OCI-LY7 (cell line): ENCODE data around the gene ZBP1. TPM values are rescaled to one million over a fixed set of nuclear protein-coding genes. Genes with fewer than 3 reads are reported as not detected.

Source experiments
- BruUV-seq: library from RNA; stranded (reverse); fragments of 400-500 nt; replicated peaks from 2 replicates; lab custom pipeline; 2021; lab: Mats Ljungman, UMichigan
- CTCF ChIA-PET: fragments of 300-600 bp; sonication (Branson Sonifier 250); formaldehyde crosslinking; loops from one replicate; lab custom pipeline; 2022; ENCODE audit warnings: antibody characterized with exemption; ENCODE audit not compliant: unreplicated experiment; lab: Charles Lee
- POLR2A ChIA-PET: fragments of 300-600 bp; sonication (Branson Sonifier 250); formaldehyde crosslinking; loops from one replicate; lab custom pipeline; 2022; ENCODE audit warnings: antibody characterized with exemption; lab: Charles Lee
- DNase-seq: peaks from one replicate; pipeline ENCODE4 v3.0.0-alpha.2; 2015; ENCODE audit warnings: low spot score
- H2AFZ ChIP-seq: fragments of 200-600 bp; sonication (generic), shearing (Covaris generic); 2 replicates; pipeline ENCODE4 v1.6.1; 2014; ENCODE audit warnings: mild to moderate bottlenecking, antibody characterized with exemption, low read length, moderate library complexity
- H3K27ac ChIP-seq: fragments of 200-600 bp; sonication (generic); 2 replicates; pipeline ENCODE4 v1.5.1; 2014; ENCODE audit warnings: mixed run types, low read depth, mild to moderate bottlenecking, moderate library complexity, low read length, inconsistent platforms; ENCODE audit not compliant: poor library complexity, severe bottlenecking
- H3K36me3 ChIP-seq: fragments of 200-600 bp; sonication (generic); 2 replicates; pipeline ENCODE4 v1.6.1; 2014; ENCODE audit warnings: mild to moderate bottlenecking, antibody characterized with exemption, low read length, moderate library complexity, mixed read lengths; ENCODE audit not compliant: insufficient read depth
- H3K4me1 ChIP-seq: fragments of 200-600 bp; sonication (generic); 2 replicates; pipeline ENCODE4 v1.5.1; 2014; ENCODE audit warnings: mild to moderate bottlenecking, low read length; ENCODE audit not compliant: insufficient read depth, poor library complexity, severe bottlenecking
- H3K4me2 ChIP-seq: fragments of 200-600 bp; sonication (generic); 2 replicates; pipeline ENCODE4 v1.6.1; 2014; ENCODE audit warnings: mild to moderate bottlenecking, low read length
- H3K4me3 ChIP-seq: fragments of 200-600 bp; sonication (generic); 2 replicates; pipeline ENCODE4 v1.5.1; 2014; ENCODE audit warnings: mild to moderate bottlenecking, low read depth, low read length; ENCODE audit not compliant: poor library complexity, severe bottlenecking
- H3K79me2 ChIP-seq: fragments of 200-600 bp; sonication (generic); 2 replicates; pipeline ENCODE4 v1.6.1; 2016; ENCODE audit warnings: low read depth, mild to moderate bottlenecking, low read length, moderate library complexity, mixed read lengths; ENCODE audit not compliant: insufficient read depth
- H3K9me2 ChIP-seq: fragments of 200-600 bp; sonication (generic); 2 replicates; pipeline ENCODE4 v1.6.1; 2016; ENCODE audit warnings: mild to moderate bottlenecking, low read length, mixed read lengths; ENCODE audit not compliant: insufficient read depth
- H3K9me3 ChIP-seq: fragments of 200-600 bp; sonication (generic); 2 replicates; pipeline ENCODE4 v1.6.1; 2014; ENCODE audit warnings: mild to moderate bottlenecking, mixed run types, low read length, mixed read lengths
- H4K20me1 ChIP-seq: fragments of 200-600 bp; sonication (generic); 2 replicates; pipeline ENCODE4 v1.6.1; 2014; ENCODE audit warnings: mild to moderate bottlenecking, antibody characterized with exemption, low read length, moderate library complexity, mixed read lengths; ENCODE audit not compliant: insufficient read depth
- EZH2phosphoT487 ChIP-seq: fragments of 200-600 bp; sonication (generic); IDR thresholded peaks from 2 replicates; pipeline ENCODE4 v1.6.1; 2018; ENCODE audit warnings: low read depth, borderline replicate concordance, mild to moderate bottlenecking, mixed run types, antibody characterized with exemption, low read length, moderate library complexity, mixed read lengths
- intact Hi-C: fragments of 100-400 bp; cut with micrococcal nuclease; formaldehyde crosslinking; loops from one replicate; pipeline ENCODE4 v1.10.0; 2022; ENCODE audit not compliant: unreplicated experiment
- total RNA-seq, 2 experiments: library from RNA; depleted of rRNA in 1 of 2; stranded (reverse); fragments of >200 nt in 1 of 2; shearing (Covaris generic) in 1 of 2; gene quantifications; 2 replicates each; pipeline ENCODE4 v1.2.3, GENCODE V29; 2014 to 2022
- TF ChIP-seq, protein P1 (sequence below): fragments of 200-600 bp; sonication (generic); conservative IDR thresholded peaks from 2 replicates; pipeline ENCODE4 v1.5.1; 2014; ENCODE audit warnings: mild to moderate bottlenecking, antibody characterized with exemption, low read length, moderate library complexity, mixed read lengths

ZBP1 gene
- total RNA-seq, 2 experiments from 2014 or later = 1.5 to 3.7 TPM

- Histone ChIP-seq H3K27ac (no peak overlapping the region), H3K4me3 (no peak overlapping the region), H4K20me1 (no peaks in the 10 kb centered on the region), H3K79me2 (no peaks in the 10 kb centered on the region), H3K4me1 (peaks cover 14% of the 10 kb centered on the region), H3K9me2 (no peaks in the 10 kb centered on the region), H2AFZ (no peak overlapping the region), H3K9me3 (no peaks in the 10 kb centered on the region), H3K36me3 (peaks cover 4% of the 10 kb centered on the region; the same call in 1 of the 2 replicates), H3K4me2 (no peak overlapping the region)
- no TSS peak for BruUV-seq
- no peak for TF ChIP-seq EZH2phosphoT487
- TF ChIP-seq, protein P1, sequence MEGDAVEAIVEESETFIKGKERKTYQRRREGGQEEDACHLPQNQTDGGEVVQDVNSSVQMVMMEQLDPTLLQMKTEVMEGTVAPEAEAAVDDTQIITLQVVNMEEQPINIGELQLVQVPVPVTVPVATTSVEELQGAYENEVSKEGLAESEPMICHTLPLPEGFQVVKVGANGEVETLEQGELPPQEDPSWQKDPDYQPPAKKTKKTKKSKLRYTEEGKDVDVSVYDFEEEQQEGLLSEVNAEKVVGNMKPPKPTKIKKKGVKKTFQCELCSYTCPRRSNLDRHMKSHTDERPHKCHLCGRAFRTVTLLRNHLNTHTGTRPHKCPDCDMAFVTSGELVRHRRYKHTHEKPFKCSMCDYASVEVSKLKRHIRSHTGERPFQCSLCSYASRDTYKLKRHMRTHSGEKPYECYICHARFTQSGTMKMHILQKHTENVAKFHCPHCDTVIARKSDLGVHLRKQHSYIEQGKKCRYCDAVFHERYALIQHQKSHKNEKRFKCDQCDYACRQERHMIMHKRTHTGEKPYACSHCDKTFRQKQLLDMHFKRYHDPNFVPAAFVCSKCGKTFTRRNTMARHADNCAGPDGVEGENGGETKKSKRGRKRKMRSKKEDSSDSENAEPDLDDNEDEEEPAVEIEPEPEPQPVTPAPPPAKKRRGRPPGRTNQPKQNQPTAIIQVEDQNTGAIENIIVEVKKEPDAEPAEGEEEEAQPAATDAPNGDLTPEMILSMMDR = no peak
- ChIA-PET CTCF (interaction anchor here (0.6 to 1.4 kb wide), 3 partner anchors 27 to 42 kb away, joined by 5 to 7 read pairs (median 5); no protein-coding TSS in a partner anchor), POLR2A (interaction anchor here (0.6 to 1.1 kb wide), 3 partner anchors 29 to 324 kb away, joined by 3 to 4 read pairs (median 4); no protein-coding TSS in a partner anchor)
- intact Hi-C loops = loop anchor here (1.0 to 5.0 kb wide), 8 partner anchors 24 to 555 kb away; partner anchors contain the start of gene PMEPA1
- DNase-seq = no peak
These were observed 33.7 kb upstream of the ZBP1 start for GRCh38 chr20:57653910-57654309.

- intact Hi-C loops = loop anchor here (1.0 to 5.0 kb wide), 3 partner anchors 56 to 524 kb away; no protein-coding TSS in a partner anchor
- BruUV-seq = no TSS peak
- DNase-seq = no peak
These were observed 33.3 kb upstream of the ZBP1 start for GRCh38 chr20:57653546-57653900.

More at GRCh38 chr20:57653546-57653900, 33.3 kb upstream of the ZBP1 start:
- no peaks in the 10 kb centered on the region for H3K79me2 ChIP-seq
- H4K20me1 ChIP-seq = no peaks in the 10 kb centered on the region
- peaks cover 14% of the 10 kb centered on the region for H3K4me1 ChIP-seq
- ChIA-PET CTCF (interaction anchor here (1.4 kb wide), 2 partner anchors 28 to 31 kb away, joined by 5 to 7 read pairs; no protein-coding TSS in a partner anchor), POLR2A (interaction anchor here (0.6 to 1.1 kb wide), 3 partner anchors 29 to 325 kb away, joined by 3 to 4 read pairs (median 4); no protein-coding TSS in a partner anchor)
- H3K4me2 ChIP-seq = no peak overlapping the region
- no peaks in the 10 kb centered on the region for H3K9me3 ChIP-seq
- peaks cover 4% of the 10 kb centered on the region; the same call in 1 of the 2 replicates for H3K36me3 ChIP-seq
- no peak overlapping the region for H3K27ac ChIP-seq
- H3K4me3 ChIP-seq = no peak overlapping the region
- TF ChIP-seq EZH2phosphoT487 = no peak
- TF ChIP-seq, protein P1 = no peak
- H3K9me2 ChIP-seq = no peaks in the 10 kb centered on the region
- H2AFZ ChIP-seq = no peak overlapping the region
